ENCODE measurements around the gene HYAL2.

Gene HYAL2

GRCh38 chr3:50327943-50328691 lies 5.6 kb upstream of the HYAL2 start, which contains the start of gene TUSC2:
TUSC2 (minus strand) TSS chr3:50328223; CDS start chr3:50328099, 124 bp downstream.
- no peak for TF ChIP-seq CTCF (IDR thresholded peaks at IDR 0.05; ENCODE audit: insufficient read depth, low read depth, low read length, missing control alignments)
- H3K4me3 ChIP-seq (ENCODE audit: low read length) = peak within 1 kb of the TSS; percentile 78
- peak; percentile 99 for DNase-seq (ENCODE audit: low read depth)

- no peak for TF ChIP-seq CTCF (IDR thresholded peaks at IDR 0.05; ENCODE audit: insufficient read depth, low read depth, low read length, missing control alignments)
- H3K4me3 ChIP-seq (ENCODE audit: low read length) = peak overlapping the region; percentile 78
- DNase-seq (ENCODE audit: low read depth) = no peak
These were observed 4.6 kb upstream of the HYAL2 start for GRCh38 chr3:50327129-50327528.

- no peak for TF ChIP-seq CTCF (IDR thresholded peaks at IDR 0.05; ENCODE audit: insufficient read depth, low read depth, low read length, missing control alignments)
- no peak for DNase-seq (ENCODE audit: low read depth)
- H3K4me3 ChIP-seq (ENCODE audit: low read length) = no peak overlapping the region
These were observed 3.6 kb upstream of the HYAL2 start for GRCh38 chr3:50326182-50326541.

DNA sequence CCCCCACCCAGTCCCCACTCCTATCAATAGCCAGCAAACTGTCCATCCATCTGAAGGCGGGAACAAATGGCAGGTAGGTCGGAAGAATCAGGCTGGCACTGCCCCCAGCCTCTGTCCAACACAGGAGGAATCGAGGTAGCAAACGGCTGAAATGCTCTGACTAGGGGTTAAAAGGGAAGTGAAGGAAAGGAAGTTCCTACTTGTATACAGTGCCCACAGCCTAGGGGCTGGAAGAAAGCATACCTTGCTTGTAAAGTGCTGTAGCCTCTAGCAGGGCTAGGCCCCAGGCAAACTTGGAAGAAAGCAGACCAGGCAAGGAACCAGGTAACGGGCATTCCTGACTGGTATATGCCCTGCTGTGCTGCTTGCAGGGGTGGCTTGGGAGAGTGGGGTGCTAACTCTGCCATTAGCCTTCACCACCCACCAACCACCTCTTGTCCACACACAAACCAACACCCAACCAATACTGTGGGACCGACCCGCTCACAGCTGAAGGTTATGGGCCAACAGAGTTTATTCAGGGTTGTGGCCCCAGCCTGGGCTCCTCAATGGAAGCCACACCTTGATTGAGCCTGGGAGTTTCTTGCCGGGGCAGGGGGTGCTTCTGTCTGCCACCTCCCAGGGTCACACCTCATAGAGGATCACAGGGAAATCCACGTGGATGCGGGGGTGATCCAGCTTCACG lies 3.1 kb upstream of the HYAL2 start:
- H3K4me3 ChIP-seq (ENCODE audit: low read length) = no peak overlapping the region
- DNase-seq (ENCODE audit: low read depth) = no peak
- TF ChIP-seq CTCF (IDR thresholded peaks at IDR 0.05; ENCODE audit: insufficient read depth, low read depth, low read length, missing control alignments) = no peak

GRCh38 chr3:50325113-50325480 lies 2.6 kb upstream of the HYAL2 start:
- TF ChIP-seq CTCF (IDR thresholded peaks at IDR 0.05; ENCODE audit: insufficient read depth, low read depth, low read length, missing control alignments) = no peak
- no peak for DNase-seq (ENCODE audit: low read depth)
- no peak overlapping the region for H3K4me3 ChIP-seq (ENCODE audit: low read length)

DNA sequence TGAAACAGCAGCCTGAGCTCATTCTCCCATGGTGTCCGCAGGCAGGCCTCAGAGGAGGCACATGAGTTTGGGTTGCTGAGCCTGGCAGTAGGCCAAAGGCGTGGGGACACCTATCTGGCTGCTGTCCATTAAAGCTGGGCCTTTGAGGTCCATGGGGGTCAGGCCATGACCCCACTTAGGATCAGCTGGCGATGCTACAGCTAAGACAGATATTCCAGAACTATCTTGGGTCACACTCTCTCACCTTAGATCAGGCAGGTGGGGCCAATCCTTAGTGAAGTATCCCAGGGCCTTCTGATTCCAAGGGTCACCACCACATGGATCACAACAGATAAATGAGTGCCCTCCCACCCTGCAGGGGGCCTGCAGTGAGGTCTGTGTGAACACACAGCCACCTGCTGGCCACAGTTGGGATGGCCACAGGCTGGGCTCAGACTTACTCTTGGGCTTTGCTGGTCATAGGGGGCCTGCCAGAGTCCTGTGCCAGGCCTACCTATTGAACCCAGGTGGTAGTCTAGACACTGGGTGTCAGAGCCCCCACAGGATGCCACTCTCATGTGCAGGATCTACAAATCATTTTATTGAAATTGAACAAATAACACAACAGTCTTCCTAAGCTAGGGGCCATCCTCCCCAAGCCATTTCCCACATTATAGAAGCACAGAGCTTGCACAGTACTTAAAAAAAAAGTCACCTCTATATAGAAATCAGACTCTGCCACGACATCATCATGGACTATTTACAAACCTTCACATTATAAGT lies 2.0 kb upstream of the HYAL2 start:
- DNase-seq (ENCODE audit: low read depth) = peak; percentile 68
- no peak overlapping the region for H3K4me3 ChIP-seq (ENCODE audit: low read length)
- peak; percentile 85 for TF ChIP-seq CTCF (IDR thresholded peaks at IDR 0.05; ENCODE audit: insufficient read depth, low read depth, low read length, missing control alignments)

All from epithelial cell of esophagus (primary cell).